MM.1S (cell line): ENCODE measurements around the gene EMP3.

Experiments
- EZH2 ChIP-seq: fragments of 300-600 bp; sonication (generic); optimal IDR thresholded peaks from 2 replicates; pipeline ENCODE3; 2017; ENCODE audit warnings: low read depth, mild to moderate bottlenecking, antibody characterized with exemption, low read length, mixed read lengths
- TF ChIP-seq, protein P1 (sequence below): fragments of 300-600 bp; sonication (generic); IDR thresholded peaks from 2 replicates; pipeline ENCODE4 v1.5.1; 2016; ENCODE audit warnings: antibody characterized with exemption, low read length, mixed read lengths

DNA sequence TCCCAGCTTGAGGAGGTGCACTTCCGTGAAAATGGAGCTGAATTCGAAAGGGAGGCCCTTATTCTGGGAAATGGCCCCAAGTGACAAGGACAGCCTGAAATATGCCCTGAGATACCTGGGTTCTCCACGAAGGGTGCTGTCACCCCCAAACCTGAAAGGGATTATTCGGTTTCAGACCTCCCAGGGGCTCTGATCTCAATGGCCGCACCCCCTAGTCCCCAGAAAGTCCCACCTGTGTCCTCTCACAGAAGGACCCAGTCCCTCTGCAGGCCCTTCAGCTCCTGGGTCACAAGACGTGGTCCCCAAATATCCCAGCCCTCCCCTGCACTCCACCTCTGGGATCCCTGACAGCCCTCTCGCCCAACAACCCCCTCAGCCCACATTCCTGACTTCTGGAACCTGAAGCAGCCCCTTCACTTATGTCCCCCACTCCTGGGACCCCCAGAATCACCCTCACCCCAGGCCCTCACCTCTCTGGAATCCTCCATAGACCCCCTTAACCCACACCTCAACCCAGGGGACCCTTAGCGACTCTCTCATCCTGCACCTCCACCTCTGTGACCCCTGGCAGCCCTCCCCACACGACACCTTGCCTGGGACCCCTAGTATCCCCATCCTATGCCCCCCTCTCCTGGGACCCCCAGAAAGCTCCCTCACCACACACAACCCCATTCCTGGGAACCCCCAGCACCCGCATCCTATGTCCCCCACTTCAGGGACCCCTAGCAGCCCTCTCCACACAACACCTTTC lies 39.4 kb downstream of the EMP3 start:
- no peak for TF ChIP-seq EZH2
- TF ChIP-seq, protein P1, sequence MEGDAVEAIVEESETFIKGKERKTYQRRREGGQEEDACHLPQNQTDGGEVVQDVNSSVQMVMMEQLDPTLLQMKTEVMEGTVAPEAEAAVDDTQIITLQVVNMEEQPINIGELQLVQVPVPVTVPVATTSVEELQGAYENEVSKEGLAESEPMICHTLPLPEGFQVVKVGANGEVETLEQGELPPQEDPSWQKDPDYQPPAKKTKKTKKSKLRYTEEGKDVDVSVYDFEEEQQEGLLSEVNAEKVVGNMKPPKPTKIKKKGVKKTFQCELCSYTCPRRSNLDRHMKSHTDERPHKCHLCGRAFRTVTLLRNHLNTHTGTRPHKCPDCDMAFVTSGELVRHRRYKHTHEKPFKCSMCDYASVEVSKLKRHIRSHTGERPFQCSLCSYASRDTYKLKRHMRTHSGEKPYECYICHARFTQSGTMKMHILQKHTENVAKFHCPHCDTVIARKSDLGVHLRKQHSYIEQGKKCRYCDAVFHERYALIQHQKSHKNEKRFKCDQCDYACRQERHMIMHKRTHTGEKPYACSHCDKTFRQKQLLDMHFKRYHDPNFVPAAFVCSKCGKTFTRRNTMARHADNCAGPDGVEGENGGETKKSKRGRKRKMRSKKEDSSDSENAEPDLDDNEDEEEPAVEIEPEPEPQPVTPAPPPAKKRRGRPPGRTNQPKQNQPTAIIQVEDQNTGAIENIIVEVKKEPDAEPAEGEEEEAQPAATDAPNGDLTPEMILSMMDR, result no peak
